ENCODE measurements around the gene ZNF610. TPM values are rescaled to one million over a fixed set of nuclear protein-coding genes. Genes with fewer than 3 reads are reported as not detected.
"Not testable (repeated sequence)": the region's sequence is repeated elsewhere in the genome, so short reads cannot be mapped to it uniquely, and the experiment has no call there.

The ZNF610 gene
- total RNA-seq, 1 experiment from 2014 or later, result not detected

DNA sequence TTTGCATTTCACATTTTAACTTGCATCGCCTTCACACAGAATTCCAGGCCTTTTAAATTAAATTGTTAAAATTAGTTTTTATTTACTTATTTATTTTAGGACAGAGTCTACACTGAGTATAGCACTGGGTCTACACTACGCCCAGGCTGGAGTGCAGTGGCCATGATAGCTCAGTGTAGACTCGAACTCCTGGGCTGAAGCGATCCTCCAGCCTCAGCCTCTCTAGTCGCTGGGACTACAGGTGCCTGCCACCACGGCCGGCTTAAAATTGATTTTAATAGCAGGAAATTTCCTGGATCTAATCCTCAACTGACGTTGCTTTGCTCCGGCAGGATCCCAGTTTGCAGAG lies 301 bp upstream of the ZNF610 start (continued):
- TF ChIP-seq RAD21 (IDR thresholded peaks at IDR 0.05; ENCODE audit: low read depth), result no peak
- TF ChIP-seq, protein P1, sequence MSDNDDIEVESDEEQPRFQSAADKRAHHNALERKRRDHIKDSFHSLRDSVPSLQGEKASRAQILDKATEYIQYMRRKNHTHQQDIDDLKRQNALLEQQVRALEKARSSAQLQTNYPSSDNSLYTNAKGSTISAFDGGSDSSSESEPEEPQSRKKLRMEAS (IDR thresholded peaks at IDR 0.05), result no peak

DNA sequence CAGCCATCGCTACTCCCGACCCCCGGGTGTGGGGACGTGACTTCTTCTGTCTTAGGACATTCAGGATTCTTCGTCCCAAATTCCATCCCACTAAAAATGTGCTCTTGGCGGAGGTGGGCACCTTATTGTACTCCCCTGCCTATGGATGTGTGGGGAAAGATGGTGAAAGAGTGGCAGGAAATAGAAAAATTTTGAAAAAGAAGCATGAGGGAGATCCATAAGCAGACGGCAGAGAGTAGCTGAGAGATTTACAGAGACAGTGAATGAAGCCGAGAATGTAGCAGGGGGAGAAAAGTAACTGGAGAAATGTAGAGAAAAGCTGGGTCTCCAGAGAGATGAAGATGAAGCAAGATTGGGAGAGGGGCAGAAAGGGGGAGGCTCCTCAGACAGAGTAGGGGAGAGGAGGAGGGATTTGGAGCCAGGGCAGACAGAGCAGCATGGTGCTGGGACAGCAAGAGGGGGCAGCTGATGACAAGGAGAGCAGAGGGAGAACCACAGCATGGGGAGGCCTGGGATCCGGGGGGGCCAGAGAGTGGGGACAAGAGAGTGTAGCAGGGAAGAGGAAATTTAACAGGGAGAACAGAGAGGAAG lies 843 bp downstream of the ZNF610 start:
- TF ChIP-seq SP1 (IDR thresholded peaks at IDR 0.05; ENCODE audit: low read depth) (no peak), POLR2A (IDR thresholded peaks at IDR 0.05; ENCODE audit: borderline replicate concordance, extremely low read depth, insufficient read depth, insufficient read length) (no peak), ELF1 (IDR thresholded peaks at IDR 0.05; ENCODE audit: borderline replicate concordance, low read depth) (no peak), CBX3 (IDR thresholded peaks at IDR 0.05; ENCODE audit: low read depth) (no peak)
- Histone ChIP-seq H3K27ac (ENCODE audit: low read depth, low read length) (no peak overlapping the region), H3K9me3 (ENCODE audit: control insufficient read depth in 1 of 2, insufficient read depth in 1 of 2, low read depth in 1 of 2, low read length in 2 of 2) (peaks cover 8 to 15% of the 10 kb centered on the region in 2 experiments; a peak in 2 of 4 replicates), H3K36me3 (ENCODE audit: control insufficient read depth in 1 of 2, insufficient read depth in 2 of 2, low read length in 2 of 2) (no peaks in the 10 kb centered on the region), H3K4me1 (ENCODE audit: control insufficient read depth in 1 of 2, insufficient read depth in 2 of 2, low read length in 2 of 2) (no peaks in the 10 kb centered on the region), H3K27me3 (ENCODE audit: insufficient read depth, low read length) (no peaks in the 10 kb centered on the region), H3K4me3 (replicated peaks in 1 of 2; ENCODE audit: low read depth in 1 of 2, low read length in 2 of 2) (no peak overlapping the region), H2AFZ (ENCODE audit: low read depth, low read length, poor library complexity, severe bottlenecking) (no peak overlapping the region), H3K9me2 (ENCODE audit: insufficient read depth) (no peaks in the 10 kb centered on the region), H3K79me2 (ENCODE audit: insufficient read depth, low read length) (no peaks in the 10 kb centered on the region), H3K9ac (ENCODE audit: low read length) (no peak overlapping the region), H3K4me2 (ENCODE audit: low read length) (no peak overlapping the region), H4K20me1 (ENCODE audit: insufficient read depth) (no peaks in the 10 kb centered on the region)
- ATAC-seq (no peak), DNase-seq (ENCODE audit: low read depth, low spot score) (no peak)
- intact Hi-C loops (cut with micrococcal nuclease), result no loop called here
- CTCF ChIA-PET, result no interaction called here
- RAD21 ChIA-PET (ENCODE audit: low non-redundant PET in 1 of 2, low total read pairs in 2 of 2, uncharacterized antibody in 2 of 2, unreplicated experiment in 2 of 2), result no interaction called here
- no TSS peak for BruUV-seq (replicated peaks)
- POLR2A ChIA-PET, result no interaction called here

DNA sequence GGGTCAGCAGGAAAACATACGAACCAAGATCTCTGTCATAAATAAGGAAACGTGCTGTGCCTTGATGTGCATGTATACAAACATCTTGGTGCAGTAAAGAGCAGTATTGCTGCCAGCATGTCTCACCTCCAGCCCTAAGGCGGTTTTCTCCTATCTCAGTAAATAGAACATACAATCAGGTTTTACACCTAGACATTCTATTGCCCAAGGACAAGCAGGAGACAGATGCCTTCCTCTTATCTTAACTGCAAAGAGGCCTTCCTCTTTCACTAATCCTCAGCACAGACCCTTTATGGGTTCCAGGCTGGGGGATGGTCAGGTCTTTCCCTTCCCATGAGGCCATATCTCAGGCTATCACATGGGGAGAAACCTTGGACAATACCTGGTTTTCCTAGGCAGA lies 3.0 kb downstream of the ZNF610 start:
- H3K9me3 ChIP-seq (ENCODE audit: control insufficient read depth in 1 of 2, insufficient read depth in 1 of 2, low read depth in 1 of 2, low read length in 2 of 2); ATAC-seq; H3K4me2 ChIP-seq (ENCODE audit: low read length); RAD21 ChIA-PET (ENCODE audit: low non-redundant PET in 1 of 2, low total read pairs in 2 of 2, uncharacterized antibody in 2 of 2, unreplicated experiment in 2 of 2); H3K79me2 ChIP-seq (ENCODE audit: insufficient read depth, low read length); H3K36me3 ChIP-seq (ENCODE audit: control insufficient read depth in 1 of 2, insufficient read depth in 2 of 2, low read length in 2 of 2); CTCF ChIA-PET; BruUV-seq (replicated peaks); H3K4me1 ChIP-seq (ENCODE audit: control insufficient read depth in 1 of 2, insufficient read depth in 2 of 2, low read length in 2 of 2); H3K9me2 ChIP-seq (ENCODE audit: insufficient read depth); intact Hi-C loops (cut with micrococcal nuclease); H4K20me1 ChIP-seq (ENCODE audit: insufficient read depth); H3K9ac ChIP-seq (ENCODE audit: low read length); DNase-seq (ENCODE audit: low read depth, low spot score); H3K27ac ChIP-seq (ENCODE audit: low read depth, low read length); H3K4me3 ChIP-seq (replicated peaks in 1 of 2; ENCODE audit: low read depth in 1 of 2, low read length in 2 of 2); POLR2A ChIA-PET; H2AFZ ChIP-seq (ENCODE audit: low read depth, low read length, poor library complexity, severe bottlenecking); H3K27me3 ChIP-seq (ENCODE audit: insufficient read depth, low read length): not testable (repeated sequence)

Data from HCT116 (cell line).